ENCODE measurements around the gene NRCAM.

NRCAM gene

GRCh38 chr7:108268200-108268820, 187.9 kb downstream of the NRCAM start:
- in situ Hi-C loops (cut with MboI; ENCODE audit: low sequenced_read_pairs, unreplicated experiment), result no loop called here
- no peak for TF ChIP-seq CTCF (IDR thresholded peaks at IDR 0.05; ENCODE audit: borderline replicate concordance, control extremely low read depth, extremely low read depth, insufficient read depth, missing control alignments)
- DNase-seq (ENCODE audit: low spot score), result no peak

- TF ChIP-seq CTCF (IDR thresholded peaks at IDR 0.05; ENCODE audit: borderline replicate concordance, control extremely low read depth, extremely low read depth, insufficient read depth, missing control alignments), result no peak
- DNase-seq (ENCODE audit: low spot score), result no peak
- in situ Hi-C loops (cut with MboI; ENCODE audit: low sequenced_read_pairs, unreplicated experiment), result no loop called here
These were observed 188.6 kb downstream of the NRCAM start for GRCh38 chr7:108267615-108268014.

GRCh38 chr7:108266491-108266890, 189.7 kb downstream of the NRCAM start:
- DNase-seq (ENCODE audit: low spot score), result no peak
- in situ Hi-C loops (cut with MboI; ENCODE audit: low sequenced_read_pairs, unreplicated experiment), result no loop called here
- TF ChIP-seq CTCF (IDR thresholded peaks at IDR 0.05; ENCODE audit: borderline replicate concordance, control extremely low read depth, extremely low read depth, insufficient read depth, missing control alignments), result no peak

GRCh38 chr7:108266035-108266434, 190.2 kb downstream of the NRCAM start:
- no peak for TF ChIP-seq CTCF (IDR thresholded peaks at IDR 0.05; ENCODE audit: borderline replicate concordance, control extremely low read depth, extremely low read depth, insufficient read depth, missing control alignments)
- in situ Hi-C loops (cut with MboI; ENCODE audit: low sequenced_read_pairs, unreplicated experiment), result no loop called here

GRCh38 chr7:108265007-108265406, 191.2 kb downstream of the NRCAM start:
- in situ Hi-C loops (cut with MboI; ENCODE audit: low sequenced_read_pairs, unreplicated experiment), result no loop called here
- DNase-seq (ENCODE audit: low spot score), result no peak
- no peak for TF ChIP-seq CTCF (IDR thresholded peaks at IDR 0.05; ENCODE audit: borderline replicate concordance, control extremely low read depth, extremely low read depth, insufficient read depth, missing control alignments)

More at GRCh38 chr7:108266035-108266434, 190.2 kb downstream of the NRCAM start:
- DNase-seq (ENCODE audit: low spot score), result no peak

- DNase-seq (ENCODE audit: low spot score), result peak; percentile 3
- in situ Hi-C loops (cut with MboI; ENCODE audit: low sequenced_read_pairs, unreplicated experiment), result no loop called here
- no peak for TF ChIP-seq CTCF (IDR thresholded peaks at IDR 0.05; ENCODE audit: borderline replicate concordance, control extremely low read depth, extremely low read depth, insufficient read depth, missing control alignments)
These were observed 192.8 kb downstream of the NRCAM start for GRCh38 chr7:108263425-108263824.

All from GM13976 (cell line).